Epithelial cell of proximal tubule (primary cell): ENCODE data around the gene DTD1. TPM values are rescaled to one million over a fixed set of nuclear protein-coding genes. Genes with fewer than 3 reads are reported as not detected.

ENCODE experiments used
- DNase-seq: peaks from one replicate; pipeline ENCODE4 v3.0.0-alpha.2; 2011; ENCODE audit warnings: low read depth
- H3K4me3 ChIP-seq: 2 replicates; pipeline ENCODE4 v1.5.1; 2011; ENCODE audit warnings: low read depth, mild to moderate bottlenecking, low read length
- total RNA-seq: library from RNA; depleted of rRNA; stranded (reverse); fragments of >200 nt; gene quantifications from 2 replicates; pipeline ENCODE4 v1.2.3, GENCODE V29; 2015
- TF ChIP-seq, protein P1 (sequence below): conservative IDR thresholded peaks from 2 replicates; pipeline ENCODE4 v1.5.1; 2012; ENCODE audit warnings: low read depth, mild to moderate bottlenecking, low read length

The DTD1 gene
- total RNA-seq, 1 donor from 2014 or later: 90.3 TPM

GRCh38 chr20:18685406-18685805 lies 97.6 kb downstream of the DTD1 start:
- no peak overlapping the region for H3K4me3 ChIP-seq
- TF ChIP-seq, protein P1, sequence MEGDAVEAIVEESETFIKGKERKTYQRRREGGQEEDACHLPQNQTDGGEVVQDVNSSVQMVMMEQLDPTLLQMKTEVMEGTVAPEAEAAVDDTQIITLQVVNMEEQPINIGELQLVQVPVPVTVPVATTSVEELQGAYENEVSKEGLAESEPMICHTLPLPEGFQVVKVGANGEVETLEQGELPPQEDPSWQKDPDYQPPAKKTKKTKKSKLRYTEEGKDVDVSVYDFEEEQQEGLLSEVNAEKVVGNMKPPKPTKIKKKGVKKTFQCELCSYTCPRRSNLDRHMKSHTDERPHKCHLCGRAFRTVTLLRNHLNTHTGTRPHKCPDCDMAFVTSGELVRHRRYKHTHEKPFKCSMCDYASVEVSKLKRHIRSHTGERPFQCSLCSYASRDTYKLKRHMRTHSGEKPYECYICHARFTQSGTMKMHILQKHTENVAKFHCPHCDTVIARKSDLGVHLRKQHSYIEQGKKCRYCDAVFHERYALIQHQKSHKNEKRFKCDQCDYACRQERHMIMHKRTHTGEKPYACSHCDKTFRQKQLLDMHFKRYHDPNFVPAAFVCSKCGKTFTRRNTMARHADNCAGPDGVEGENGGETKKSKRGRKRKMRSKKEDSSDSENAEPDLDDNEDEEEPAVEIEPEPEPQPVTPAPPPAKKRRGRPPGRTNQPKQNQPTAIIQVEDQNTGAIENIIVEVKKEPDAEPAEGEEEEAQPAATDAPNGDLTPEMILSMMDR: no peak
- no peak for DNase-seq

GRCh38 chr20:18686696-18687095 lies 98.8 kb downstream of the DTD1 start:
- TF ChIP-seq, protein P1: no peak
- no peak overlapping the region for H3K4me3 ChIP-seq
- no peak for DNase-seq

DNA sequence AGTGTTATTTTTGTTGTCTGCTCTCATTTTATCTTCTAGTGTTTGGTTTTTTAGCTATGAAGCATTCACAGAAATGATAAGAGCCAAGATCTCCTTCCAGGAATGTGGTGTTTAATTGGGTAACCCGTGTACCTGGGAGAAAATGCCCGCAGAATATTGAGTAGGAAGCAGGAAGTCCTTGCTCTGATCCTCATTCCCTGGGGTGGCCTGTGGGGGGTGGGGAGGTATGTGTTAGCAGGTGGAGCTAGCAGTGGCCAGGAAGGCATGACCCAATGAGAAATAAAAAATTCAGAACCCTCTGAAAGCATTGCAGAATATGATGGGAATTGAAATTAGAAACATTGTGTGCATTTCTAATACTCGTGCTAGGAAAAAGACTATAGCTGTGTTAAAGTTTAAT lies 100.8 kb downstream of the DTD1 start:
- DNase-seq: no peak
- TF ChIP-seq, protein P1: no peak
- no peak overlapping the region for H3K4me3 ChIP-seq

GRCh38 chr20:18689557-18689956 lies 101.7 kb downstream of the DTD1 start:
- H3K4me3 ChIP-seq: no peak overlapping the region
- no peak for DNase-seq
- TF ChIP-seq, protein P1: no peak

GRCh38 chr20:18692447-18692846 lies 104.6 kb downstream of the DTD1 start:
- no peak for DNase-seq
- H3K4me3 ChIP-seq: no peak overlapping the region
- TF ChIP-seq, protein P1: no peak

- TF ChIP-seq, protein P1: no peak
- H3K4me3 ChIP-seq: no peak overlapping the region
- DNase-seq: no peak
Measured at GRCh38 chr20:18694071-18694470, 106.2 kb downstream of the DTD1 start.

DNA sequence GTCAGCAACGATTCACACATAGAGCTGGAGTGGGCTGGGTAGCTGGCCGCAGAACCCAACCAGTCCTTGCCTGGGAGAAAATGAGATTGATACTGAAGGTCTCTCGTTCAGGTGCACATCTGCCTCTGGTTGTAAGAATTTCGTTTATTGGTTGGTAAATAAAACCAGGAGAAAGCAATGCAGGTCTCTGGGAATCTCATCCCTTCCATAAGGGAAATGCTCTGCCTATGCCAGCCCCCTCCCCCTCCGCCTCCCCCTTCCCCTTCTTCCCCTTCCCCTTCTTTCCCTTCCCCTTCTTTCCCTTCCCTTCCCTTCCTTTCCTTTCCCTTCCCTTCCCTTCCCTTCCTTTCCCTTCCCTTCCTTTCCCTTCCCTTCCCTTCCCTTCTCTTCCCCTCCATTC lies 107.3 kb downstream of the DTD1 start:
- H3K4me3 ChIP-seq: no peak overlapping the region
- TF ChIP-seq, protein P1: no peak
- DNase-seq: no peak
